Measurements from ENCODE around the gene ADM5. TPM values are rescaled to one million over a fixed set of nuclear protein-coding genes. Genes with fewer than 3 reads are reported as not detected.

ADM5 gene
- total RNA-seq, 2 donors from 2014 or later = 1.00 to 1.0 TPM

GRCh38 chr19:49730166-49730565 is 40.8 kb downstream of the ADM5 start:
- intact Hi-C loops (cut with DNase I) = no loop called here
- no peak for DNase-seq (ENCODE audit: low spot score)

GRCh38 chr19:49738268-49738667 is 48.9 kb downstream of the ADM5 start:
- intact Hi-C loops (cut with DNase I) = no loop called here

GRCh38 chr19:49739098-49739497 is 49.7 kb downstream of the ADM5 start:
- DNase-seq (ENCODE audit: low spot score) = no peak
- intact Hi-C loops (cut with DNase I) = no loop called here

More at GRCh38 chr19:49738268-49738667, 48.9 kb downstream of the ADM5 start:
- DNase-seq (ENCODE audit: low spot score) = no peak

- intact Hi-C loops (cut with DNase I) = no loop called here
- no peak for DNase-seq (ENCODE audit: low spot score)
These were observed 50.5 kb downstream of the ADM5 start for GRCh38 chr19:49739933-49740332.

Small RNAs within 50 kb of the gene (microRNA-seq; reads per million reads assigned to microRNA genes)
- gene MIR5088 (ENCODE audit: borderline microRNAs expressed in 2 of 2) = 0 to 0.26 reads per million in 2 donors

Other genes with a start within 250 kb of the ADM5 start
- 1 to 10 TPM; 1.5 to 2.8 TPM for gene SLC17A7, start 248.1 kb upstream of the ADM5 start, total RNA-seq
- 10 to 100 TPM; 34.4 to 36.6 TPM for gene PIH1D1, start 237.8 kb upstream of the ADM5 start, total RNA-seq
- 10 to 100 TPM; 17.3 to 24.2 TPM for gene ALDH16A1, start 236.4 kb upstream of the ADM5 start, total RNA-seq
- gene FLT3LG, start 215.4 kb upstream of the ADM5 start, total RNA-seq = 10 to 100 TPM in 1 of 2 donors, 1 to 10 TPM in 1; 7.3 to 12.0 TPM
- 1,000 to 10,000 TPM; 1,658 to 1,769 TPM for gene RPL13A, start 202.0 kb upstream of the ADM5 start, total RNA-seq
- 1,000 to 10,000 TPM; 1,242 to 1,344 TPM for gene RPS11, start 193.2 kb upstream of the ADM5 start, total RNA-seq
- 100 to 1,000 TPM; 192 to 304 TPM for gene FCGRT, start 176.9 kb upstream of the ADM5 start, total RNA-seq
- gene RCN3, start 161.6 kb upstream of the ADM5 start, total RNA-seq = 100 to 1,000 TPM in 1 of 2 donors, 10 to 100 TPM in 1; 94.0 to 128 TPM
- gene NOSIP, start 109.0 kb upstream of the ADM5 start, total RNA-seq = 10 to 100 TPM; 35.8 to 36.0 TPM
- under 1 TPM; 0.46 to 0.52 TPM for gene PRRG2, start 108.3 kb upstream of the ADM5 start, total RNA-seq
- 10 to 100 TPM; 18.8 to 21.7 TPM for gene PRR12, start 98.4 kb upstream of the ADM5 start, total RNA-seq
- 100 to 1,000 TPM; 124 to 173 TPM for gene RRAS, start 49.5 kb upstream of the ADM5 start, total RNA-seq
- gene SCAF1, start 47.4 kb upstream of the ADM5 start, total RNA-seq = 10 to 100 TPM; 43.5 to 55.1 TPM
- gene IRF3, start 23.7 kb upstream of the ADM5 start, total RNA-seq = 10 to 100 TPM; 40.6 to 50.9 TPM
- gene BCL2L12, start 23.7 kb upstream of the ADM5 start, total RNA-seq = 1 to 10 TPM; 8.5 to 9.3 TPM
- gene PRMT1, start 12.3 kb upstream of the ADM5 start, total RNA-seq = 10 to 100 TPM; 79.1 to 91.5 TPM
- 10 to 100 TPM; 10.6 to 11.8 TPM for gene CPT1C, start 1.5 kb downstream of the ADM5 start, total RNA-seq
- gene TSKS, start 73.7 kb downstream of the ADM5 start, total RNA-seq = 1 to 10 TPM; 2.0 to 2.7 TPM
- 10 to 100 TPM; 81.7 to 88.1 TPM for gene AP2A1, start 77.4 kb downstream of the ADM5 start, total RNA-seq
- 10 to 100 TPM in 1 of 2 donors, 1 to 10 TPM in 1; 6.9 to 12.2 TPM for gene FUZ, start 123.7 kb downstream of the ADM5 start, total RNA-seq
- gene MED25, start 128.7 kb downstream of the ADM5 start, total RNA-seq = 10 to 100 TPM; 25.6 to 25.9 TPM
- gene PTOV1, start 161.6 kb downstream of the ADM5 start, total RNA-seq = 10 to 100 TPM; 78.7 to 95.2 TPM
- gene PNKP, start 178.0 kb downstream of the ADM5 start, total RNA-seq = 10 to 100 TPM; 40.5 to 43.4 TPM
- 10 to 100 TPM; 26.5 to 28.9 TPM for gene AKT1S1, start 187.8 kb downstream of the ADM5 start, total RNA-seq
- gene TBC1D17, start 188.1 kb downstream of the ADM5 start, total RNA-seq = 10 to 100 TPM; 28.7 to 36.3 TPM
- gene IL4I1, start 207.3 kb downstream of the ADM5 start, total RNA-seq = 1 to 10 TPM; 1.1 to 1.3 TPM
- gene ATF5, start 239.6 kb downstream of the ADM5 start, total RNA-seq = 10 to 100 TPM; 18.8 to 37.0 TPM
- gene NUP62, start 239.9 kb downstream of the ADM5 start, total RNA-seq = 10 to 100 TPM; 21.9 to 27.1 TPM